AG04450 (cell line): ENCODE results near the gene CCDC126. TPM values are rescaled to one million over a fixed set of nuclear protein-coding genes. Genes with fewer than 3 reads are reported as not detected.

Experiments used
- CTCF ChIA-PET: fragments of 300-600, 350-600 bp; formaldehyde crosslinking; extraction: SDS; loops from one replicate; lab custom pipeline; 2022; ENCODE audit warnings: antibody characterized with exemption, inconsistent platforms; lab: Charles Lee
- POLR2A ChIA-PET: fragments of 350-600 bp; formaldehyde crosslinking; extraction: SDS; loops from one replicate; lab custom pipeline; 2021; ENCODE audit warnings: antibody characterized with exemption, inconsistent platforms; lab: Yijun Ruan, JAX
- DNase-seq: peaks from one replicate; pipeline ENCODE4 v3.0.0-alpha.2; 2011; ENCODE audit warnings: low read depth, low spot score
- H3K27ac ChIP-seq: one replicate; pipeline ENCODE4 v1.5.1; 2012; ENCODE audit warnings: low read depth, low read length, control low read depth
- H3K27me3 ChIP-seq: one replicate; pipeline ENCODE4 v1.6.0; 2012; ENCODE audit warnings: low read length; ENCODE audit not compliant: control insufficient read depth, insufficient read depth
- H3K4me3 ChIP-seq: 2 replicates; pipeline ENCODE4 v1.5.1; 2011; ENCODE audit warnings: mild to moderate bottlenecking, low read depth, low read length, control low read depth
- H3K9me3 ChIP-seq: 2 replicates; pipeline ENCODE4 v1.5.1; 2012; ENCODE audit warnings: low read length; ENCODE audit not compliant: control insufficient read depth, insufficient read depth
- CTCF ChIP-seq: IDR thresholded peaks from 2 replicates; pipeline ENCODE4 v1.5.1; 2011; ENCODE audit warnings: low read depth, low read length, control low read depth, inconsistent platforms
- polyA plus RNA-seq: library from polyadenylated mRNA; depleted of rRNA; stranded (reverse); fragments of >200 nt; gene quantifications from 2 replicates; pipeline ENCODE4 v1.2.3, GENCODE V29; 2011; rRNA removed
- small RNA-seq: library from RNA; depleted of rRNA; stranded (forward); fragments of <200 nt; gene quantifications from one replicate; pipeline ENCODE3, GENCODE V24; 2012; ENCODE audit warnings: low read depth; ENCODE audit not compliant: insufficient read length

Gene CCDC126
- polyA plus RNA-seq, 1 experiment: 7.6 TPM

DNA sequence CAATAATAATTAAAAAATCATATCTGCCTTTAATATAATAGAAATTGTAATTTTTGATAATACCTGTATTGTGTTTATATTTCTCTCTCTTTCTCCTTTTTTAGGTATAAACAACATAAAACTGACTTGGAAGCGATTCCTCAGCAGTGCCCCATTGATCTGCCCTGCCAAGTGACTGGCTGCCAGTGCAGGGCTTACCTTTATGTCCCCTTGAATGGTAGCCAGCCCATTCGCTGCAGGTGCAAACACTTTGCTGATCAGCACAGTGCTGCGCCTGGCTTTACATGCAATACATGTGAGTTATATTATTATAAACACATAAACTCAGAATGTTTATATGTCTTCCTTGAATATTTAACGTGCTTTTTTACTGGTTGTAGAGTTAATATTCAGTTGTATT, 92.0 kb downstream of the CCDC126 start:
- ChIA-PET POLR2A (no interaction called here), CTCF (no interaction called here)
- no peaks in the 10 kb centered on the region for H3K9me3 ChIP-seq
- no peak overlapping the region for H3K4me3 ChIP-seq
- TF ChIP-seq CTCF: no peak
- no peak overlapping the region for H3K27ac ChIP-seq
- DNase-seq: no peak
- no peaks in the 10 kb centered on the region for H3K27me3 ChIP-seq

GRCh38 chr7:23691320-23691719, 94.1 kb downstream of the CCDC126 start:
- no peak overlapping the region for H3K4me3 ChIP-seq
- no peaks in the 10 kb centered on the region for H3K9me3 ChIP-seq
- H3K27me3 ChIP-seq: no peaks in the 10 kb centered on the region
- ChIA-PET POLR2A (no interaction called here), CTCF (interaction anchor here (0.9 to 1.8 kb wide), 4 partner anchors 11 to 121 kb away, joined by 4 to 6 read pairs (median 4); partner anchors contain the start of gene FAM221A)
- no peak for DNase-seq
- H3K27ac ChIP-seq: no peak overlapping the region
- no peak for TF ChIP-seq CTCF

DNA sequence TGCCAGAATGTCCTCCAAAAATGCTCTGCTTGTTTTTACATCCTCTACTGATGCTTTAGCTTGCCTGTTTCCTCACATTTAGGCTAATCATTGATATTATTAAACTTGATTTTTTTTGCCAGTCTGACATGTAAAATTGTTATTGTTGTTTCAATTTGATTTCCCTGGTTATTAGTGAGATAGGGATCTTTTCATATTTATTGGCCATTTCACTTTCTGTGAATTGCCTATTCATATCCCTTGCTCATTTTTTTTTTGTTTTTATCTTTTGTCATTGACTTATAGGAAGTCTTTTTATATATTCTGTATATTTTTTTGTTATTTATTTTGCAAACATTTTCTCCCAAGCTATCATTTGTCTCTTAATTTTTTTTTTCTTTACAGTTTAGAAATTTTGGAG, 96.0 kb downstream of the CCDC126 start:
- DNase-seq: no peak
- no peaks in the 10 kb centered on the region for H3K27me3 ChIP-seq
- no peak overlapping the region for H3K27ac ChIP-seq
- ChIA-PET CTCF (interaction anchor here (1.3 to 1.8 kb wide), 3 partner anchors 9 to 19 kb away, joined by 5 to 6 read pairs (median 6); partner anchors contain the start of gene FAM221A), POLR2A (no interaction called here)
- no peak for TF ChIP-seq CTCF
- H3K9me3 ChIP-seq: no peaks in the 10 kb centered on the region
- H3K4me3 ChIP-seq: no peak overlapping the region

Small RNAs within 50 kb of the gene (small RNA-seq; reads per million reads assigned to genes)
- not detected for gene AC006026.2

Other genes with a start within 250 kb of the CCDC126 start
- 78.5 and 98.2 TPM in 2 replicates for gene IGF2BP3, start 126.9 kb upstream of the CCDC126 start, polyA plus RNA-seq
- 64.6 and 78.8 TPM in 2 replicates for gene TRA2A, start 65.4 kb upstream of the CCDC126 start, polyA plus RNA-seq
- gene FAM221A, start 82.8 kb downstream of the CCDC126 start, polyA plus RNA-seq: 3.1 and 3.5 TPM in 2 replicates
- gene STK31, start 112.8 kb downstream of the CCDC126 start, polyA plus RNA-seq: 0.04 and 0.09 TPM in 2 replicates